AG10803 (cell line): ENCODE measurements around the gene GCN1.

Source experiments
- DNase-seq: peaks from one replicate; pipeline ENCODE4 v3.0.0; 2010; ENCODE audit warnings: low read depth
- H3K4me3 ChIP-seq: 2 replicates; pipeline ENCODE4 v1.5.1; 2011; ENCODE audit warnings: mild to moderate bottlenecking, low read length, control low read depth
- CTCF ChIP-seq: conservative IDR thresholded peaks from 2 replicates; pipeline ENCODE4 v1.5.1; 2011; ENCODE audit warnings: mild to moderate bottlenecking, low read length, control low read depth, inconsistent platforms

Gene GCN1

GRCh38 chr12:120098756-120099470 lies 95.6 kb downstream of the GCN1 start:
- no peak for TF ChIP-seq CTCF
- H3K4me3 ChIP-seq, result no peak overlapping the region
- no peak for DNase-seq

DNA sequence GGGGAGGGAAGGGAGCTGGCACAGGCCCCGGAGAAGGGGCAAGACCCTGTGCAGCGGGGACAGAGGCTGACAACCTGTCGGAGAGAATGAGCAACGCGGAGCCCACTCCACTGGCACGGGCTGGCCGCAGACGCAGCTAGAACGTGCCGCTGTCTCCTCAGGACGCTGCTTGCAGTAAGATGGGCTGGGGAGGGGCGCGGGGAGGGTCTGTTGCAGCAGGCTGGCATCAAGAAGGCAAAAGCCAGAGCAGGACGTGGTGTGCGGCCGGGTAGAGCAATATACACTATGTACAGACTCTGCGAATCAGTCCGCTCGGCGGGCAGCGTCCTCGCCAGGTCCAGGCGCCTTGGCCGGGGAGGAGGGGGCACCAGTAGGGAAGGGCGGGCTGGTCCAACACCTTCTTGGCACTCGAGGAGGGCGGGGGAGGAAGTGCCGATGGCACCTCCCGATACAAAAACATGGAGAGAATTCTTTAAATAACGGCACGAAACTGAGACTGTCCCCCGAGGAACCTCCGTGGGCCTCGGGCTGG lies 97.8 kb downstream of the GCN1 start:
- no peak for TF ChIP-seq CTCF
- no peak for DNase-seq
- H3K4me3 ChIP-seq, result no peak overlapping the region

GRCh38 chr12:120095736-120096135 lies 98.8 kb downstream of the GCN1 start:
- no peak for TF ChIP-seq CTCF

DNA sequence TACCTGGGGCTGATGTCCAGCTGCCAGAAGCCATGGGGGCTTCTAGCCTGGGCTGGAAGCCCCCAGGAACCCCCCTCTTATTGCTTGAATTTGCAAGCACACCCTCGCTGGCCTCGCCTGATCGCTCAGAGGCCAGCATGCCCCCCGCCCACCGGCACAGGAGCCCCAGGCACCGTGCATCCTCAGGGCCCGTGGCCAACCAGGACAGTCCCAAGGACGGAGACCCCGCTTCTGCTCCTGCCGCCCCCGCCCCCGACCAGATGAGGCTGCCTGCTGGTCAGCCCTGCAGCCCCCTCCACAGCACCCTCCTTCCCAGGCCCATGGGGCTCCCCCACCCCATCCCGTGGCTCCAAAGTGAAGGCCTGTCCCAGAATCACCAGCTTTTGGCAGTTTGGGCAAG lies 99.2 kb downstream of the GCN1 start:
- no peak overlapping the region for H3K4me3 ChIP-seq
- DNase-seq, result no peak
- TF ChIP-seq CTCF, result no peak

More at GRCh38 chr12:120095736-120096135, 98.8 kb downstream of the GCN1 start:
- DNase-seq, result no peak
- no peak overlapping the region for H3K4me3 ChIP-seq

- no peak for TF ChIP-seq CTCF
- no peak for DNase-seq
- H3K4me3 ChIP-seq, result no peak overlapping the region
Observed at GRCh38 chr12:120094485-120094884, 100.0 kb downstream of the GCN1 start.

- H3K4me3 ChIP-seq, result no peak overlapping the region
- no peak for DNase-seq
- no peak for TF ChIP-seq CTCF
Observed at GRCh38 chr12:120093592-120094355, 100.7 kb downstream of the GCN1 start.

DNA sequence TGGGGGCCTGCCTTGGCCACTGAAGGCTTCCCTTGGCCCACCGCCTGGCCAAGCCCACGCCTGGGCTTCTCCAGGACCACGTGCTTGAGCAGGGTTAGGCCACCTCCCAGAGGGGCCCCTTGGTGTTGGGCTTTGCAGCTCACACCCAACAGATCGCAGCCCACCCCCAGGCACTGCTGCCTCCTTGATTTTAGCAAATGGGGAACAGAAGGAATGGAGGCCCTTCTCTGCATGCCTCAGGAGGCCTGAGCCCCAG lies 101.3 kb downstream of the GCN1 start:
- H3K4me3 ChIP-seq, result no peak overlapping the region
- DNase-seq, result no peak
- no peak for TF ChIP-seq CTCF
